Smooth muscle cell (in vitro differentiated cells): ENCODE data around the gene AHR. TPM values are rescaled to one million over a fixed set of nuclear protein-coding genes. Genes with fewer than 3 reads are reported as not detected.
"Not testable (repeated sequence)": the region's sequence is repeated elsewhere in the genome, so short reads cannot be mapped to it uniquely, and the experiment has no call there.

Experiments used
- DNase-seq: peaks from one replicate; lab custom pipeline; 2025; ENCODE audit not compliant: unreplicated experiment; lab: John Stamatoyannopoulos, UW
- H2AFZ ChIP-seq: fragments of 200-600 bp; sonication (generic); 2 replicates; pipeline ENCODE4 v1.6.0; 2016; ENCODE audit warnings: antibody characterized with exemption, low read depth, mild to moderate bottlenecking
- H3F3A ChIP-seq: fragments of 200-600 bp; sonication (generic); 2 replicates; pipeline ENCODE4 v1.6.0; 2017; ENCODE audit warnings: antibody characterized with exemption, low read depth
- H3K27ac ChIP-seq: fragments of 200-600 bp; sonication (generic); 2 replicates; pipeline ENCODE4 v1.5.1; 2016; ENCODE audit warnings: low read depth, mild to moderate bottlenecking
- H3K27me3 ChIP-seq: fragments of 200-600 bp; sonication (generic); 2 replicates; pipeline ENCODE4 v1.6.1; 2016; ENCODE audit warnings: low read depth, mild to moderate bottlenecking
- H3K36me3 ChIP-seq: fragments of 200-600 bp; sonication (generic); 2 replicates; pipeline ENCODE4 v1.5.1; 2016; ENCODE audit warnings: low read depth
- H3K4me1 ChIP-seq: fragments of 200-600 bp; sonication (generic); 2 replicates; pipeline ENCODE4 v1.5.1; 2016; ENCODE audit warnings: low read depth
- H3K4me2 ChIP-seq: fragments of 200-600 bp; sonication (generic); 2 replicates; pipeline ENCODE4 v1.6.0; 2016; ENCODE audit warnings: mild to moderate bottlenecking
- H3K4me3 ChIP-seq: fragments of 200-600 bp; sonication (generic); 2 replicates; pipeline ENCODE4 v1.5.1; 2016; ENCODE audit warnings: mild to moderate bottlenecking
- H3K79me2 ChIP-seq: fragments of 200-600 bp; sonication (generic); 2 replicates; pipeline ENCODE4 v1.6.0; 2016; ENCODE audit warnings: low read depth, mild to moderate bottlenecking
- H3K9ac ChIP-seq: fragments of 200-600 bp; sonication (generic); 2 replicates; pipeline ENCODE4 v1.6.0; 2016; ENCODE audit warnings: low read depth
- H3K9me3 ChIP-seq: fragments of 200-600 bp; sonication (generic); replicated peaks from 2 replicates; pipeline ENCODE4 v1.5.1; 2016; ENCODE audit warnings: low read depth
- H4K20me1 ChIP-seq: fragments of 200-600 bp; sonication (generic); 2 replicates; pipeline ENCODE4 v1.6.0; 2016; ENCODE audit warnings: low read depth
- CTCF ChIP-seq: fragments of 200-600 bp; sonication (generic); IDR thresholded peaks from 2 replicates; pipeline ENCODE4 v1.5.1; 2017; ENCODE audit warnings: borderline replicate concordance, mild to moderate bottlenecking, antibody characterized with exemption; ENCODE audit not compliant: insufficient read depth, poor library complexity, severe bottlenecking
- WGBS: methylation state at CpG from one replicate; pipeline ENCODE4 v1.1.7; 2016; ENCODE audit warnings: low lambda C conversion rate; 5-methylcytosine and 5-hydroxymethylcytosine counted together
- polyA plus RNA-seq: library from polyadenylated mRNA; unstranded; fragments of >200 nt; fragmentation: Nextera tagmentation; extraction: Ambion mirVana; gene quantifications from 2 replicates; pipeline ENCODE4 v1.2.1, GENCODE V29; 2016
- total RNA-seq: library from RNA; depleted of rRNA; stranded (reverse); fragments of >200 nt; gene quantifications from 2 replicates; pipeline ENCODE4 v1.2.3, GENCODE V29; 2014

The AHR gene
- total and polyA plus RNA-seq, 2 experiments from 2014 or later = 25.7 to 174 TPM

GRCh38 chr7:17347401-17347800, 48.9 kb downstream of the AHR start:
- Histone ChIP-seq H4K20me1 (peaks cover 8% of the 10 kb centered on the region), H3K9me3 (no peaks in the 10 kb centered on the region), H3K4me1 (no peaks in the 10 kb centered on the region), H3K36me3 (peaks cover 21% of the 10 kb centered on the region), H3K4me3 (no peak overlapping the region), H2AFZ (no peak overlapping the region), H3K4me2 (no peak overlapping the region), H3K9ac (no peak overlapping the region), H3F3A (no peaks in the 10 kb centered on the region), H3K27me3 (no peaks in the 10 kb centered on the region), H3K79me2 (peaks cover 25% of the 10 kb centered on the region), H3K27ac (no peak overlapping the region)
- TF ChIP-seq CTCF = no peak
- no peak for DNase-seq

GRCh38 chr7:17348932-17349331, 50.5 kb downstream of the AHR start:
- not testable (repeated sequence) for H4K20me1 ChIP-seq, H3K4me1 ChIP-seq, H3K4me3 ChIP-seq, DNase-seq, H3K27ac ChIP-seq, H3K9ac ChIP-seq, H3F3A ChIP-seq, H3K4me2 ChIP-seq, H2AFZ ChIP-seq, H3K27me3 ChIP-seq, H3K9me3 ChIP-seq
- WGBS = 92% methylated on average over 1 of the region's 1 CpG
- Histone ChIP-seq H3K79me2 (peaks cover 11% of the 10 kb centered on the region), H3K36me3 (peaks cover 11% of the 10 kb centered on the region)

GRCh38 chr7:17350321-17350720, 51.9 kb downstream of the AHR start:
- H3K27me3 ChIP-seq, H3K4me3 ChIP-seq, H3K36me3 ChIP-seq, H3K27ac ChIP-seq, DNase-seq, H2AFZ ChIP-seq, H4K20me1 ChIP-seq, H3K79me2 ChIP-seq, H3F3A ChIP-seq, H3K9ac ChIP-seq, H3K4me1 ChIP-seq, H3K4me2 ChIP-seq, H3K9me3 ChIP-seq: not testable (repeated sequence)
- 98% methylated on average over 3 of the region's 3 CpGs for WGBS

GRCh38 chr7:17353650-17354419, 55.4 kb downstream of the AHR start:
- H4K20me1 ChIP-seq, H3K9me3 ChIP-seq, H2AFZ ChIP-seq, H3K9ac ChIP-seq, H3K36me3 ChIP-seq, H3F3A ChIP-seq, H3K27me3 ChIP-seq, H3K4me1 ChIP-seq, H3K4me2 ChIP-seq, H3K4me3 ChIP-seq, DNase-seq, H3K27ac ChIP-seq, H3K79me2 ChIP-seq: not testable (repeated sequence)
- 93% methylated on average over 6 of the region's 6 CpGs for WGBS

GRCh38 chr7:17354473-17354872, 56.0 kb downstream of the AHR start:
- H3K27ac ChIP-seq = no peak overlapping the region
- no peaks in the 10 kb centered on the region for H3K4me1 ChIP-seq
- no peaks in the 10 kb centered on the region for H3K9me3 ChIP-seq
- H3K4me2 ChIP-seq = no peak overlapping the region
- WGBS = 96% methylated on average over 6 of the region's 6 CpGs
- TF ChIP-seq CTCF = no peak
- H3K4me3 ChIP-seq = no peak overlapping the region
- no peaks in the 10 kb centered on the region for H4K20me1 ChIP-seq
- no peak for DNase-seq
- no peaks in the 10 kb centered on the region for H3K36me3 ChIP-seq
- H2AFZ ChIP-seq = no peak overlapping the region
- H3F3A ChIP-seq = no peaks in the 10 kb centered on the region
- no peaks in the 10 kb centered on the region for H3K79me2 ChIP-seq
- no peak overlapping the region for H3K9ac ChIP-seq
- H3K27me3 ChIP-seq = no peaks in the 10 kb centered on the region
